HepG2 (cell line): Measurements from ENCODE around the gene ITGB8. TPM values are rescaled to one million over a fixed set of nuclear protein-coding genes. Genes with fewer than 3 reads are reported as not detected.

Experiments used
- ETV6 ChIP-seq: sonication (generic); formaldehyde crosslinking; conservative IDR thresholded peaks from 2 replicates; pipeline ENCODE4 v1.4.0; 2020; ENCODE audit warnings: missing genetic modification reagents
- FOXP1 ChIP-seq, 2 experiments: fragments of 450-650 bp in 1 of 2; IDR thresholded peaks; 2 replicates each; pipeline ENCODE4 v1.6.1; 2017 to 2018; ENCODE audit warnings: antibody characterized with exemption in 1 of 2
- HMG20A ChIP-seq: IDR thresholded peaks from 2 replicates; pipeline ENCODE4 v1.6.1; 2016; ENCODE audit warnings: borderline replicate concordance
- MED1 ChIP-seq: sonication (generic); formaldehyde crosslinking; IDR thresholded peaks from 2 replicates; pipeline ENCODE4 v1.4.0; 2020; ENCODE audit warnings: missing genetic modification reagents
- MIXL1 ChIP-seq: IDR thresholded peaks from 2 replicates; pipeline ENCODE4 v1.6.1; 2016
- MYPOP ChIP-seq: sonication (generic); formaldehyde crosslinking; IDR thresholded peaks from 2 replicates; pipeline ENCODE4 v1.8.1; 2023; ENCODE audit warnings: mild to moderate bottlenecking, moderate library complexity, missing genetic modification reagents
- NCOA2 ChIP-seq: sonication (generic); formaldehyde crosslinking; IDR thresholded peaks from 2 replicates; pipeline ENCODE4 v1.8.0; 2022; ENCODE audit warnings: inconsistent platforms
- NFE2L1 ChIP-seq: sonication (generic); formaldehyde crosslinking; IDR thresholded peaks from 2 replicates; pipeline ENCODE4 v1.4.0; 2020; ENCODE audit warnings: missing genetic modification reagents, mild to moderate bottlenecking, borderline replicate concordance
- NKX3-1 ChIP-seq: sonication (generic); formaldehyde crosslinking; IDR thresholded peaks from 2 replicates; pipeline ENCODE4 v1.5.0; 2020; ENCODE audit warnings: missing genetic modification reagents
- PHB2 ChIP-seq: fragments of 450-650 bp; IDR thresholded peaks from 2 replicates; pipeline ENCODE4 v1.6.1; 2018; ENCODE audit not compliant: partially characterized antibody
- RXRB ChIP-seq: IDR thresholded peaks from 2 replicates; pipeline ENCODE4 v1.6.1; 2016; ENCODE audit warnings: borderline replicate concordance, missing genetic modification reagents, missing compliant biosample characterization
- SNAPC2 ChIP-seq: sonication (generic); formaldehyde crosslinking; IDR thresholded peaks from 2 replicates; pipeline ENCODE4 v1.8.1; 2022; ENCODE audit warnings: mild to moderate bottlenecking, missing genetic modification reagents
- SOX5 ChIP-seq: IDR thresholded peaks from 2 replicates; pipeline ENCODE4 v1.6.1; 2016; ENCODE audit warnings: borderline replicate concordance
- TOPORS ChIP-seq: sonication (generic); formaldehyde crosslinking; IDR thresholded peaks from 2 replicates; pipeline ENCODE4 v1.8.0; 2023; ENCODE audit warnings: mild to moderate bottlenecking, missing genetic modification reagents
- ZBTB26 ChIP-seq: IDR thresholded peaks from 2 replicates; pipeline ENCODE4 v1.6.1; 2016; ENCODE audit warnings: missing compliant biosample characterization, missing genetic modification reagents, borderline replicate concordance
- ZEB1 ChIP-seq: IDR thresholded peaks from 2 replicates; pipeline ENCODE4 v1.6.1; 2012; ENCODE audit warnings: mild to moderate bottlenecking, low read depth, inconsistent platforms; ENCODE audit not compliant: insufficient replicate concordance
- ZFP41 ChIP-seq: sonication (generic); formaldehyde crosslinking; IDR thresholded peaks from 2 replicates; pipeline ENCODE4 v1.4.0; 2020; ENCODE audit warnings: mild to moderate bottlenecking, missing genetic modification reagents, borderline replicate concordance
- ZMYM2 ChIP-seq: sonication (generic); formaldehyde crosslinking; IDR thresholded peaks from 2 replicates; pipeline ENCODE4 v1.8.0; 2022; ENCODE audit warnings: mild to moderate bottlenecking, missing genetic modification reagents
- ZNF12 ChIP-seq: sonication (generic); formaldehyde crosslinking; IDR thresholded peaks from 2 replicates; pipeline ENCODE4 v1.5.0; 2020; ENCODE audit warnings: missing genetic modification reagents
- ZNF136 ChIP-seq: sonication (generic); formaldehyde crosslinking; IDR thresholded peaks from 2 replicates; pipeline ENCODE4 v1.8.1; 2022; ENCODE audit warnings: low read depth, mild to moderate bottlenecking, moderate library complexity, missing genetic modification reagents
- ZNF160 ChIP-seq: sonication (generic); formaldehyde crosslinking; IDR thresholded peaks from 2 replicates; pipeline ENCODE4 v1.8.0; 2022; ENCODE audit warnings: mild to moderate bottlenecking, inconsistent platforms, missing genetic modification reagents
- ZNF609 ChIP-seq: sonication (generic); formaldehyde crosslinking; IDR thresholded peaks from 2 replicates; pipeline ENCODE4 v1.4.0; 2020; ENCODE audit warnings: mild to moderate bottlenecking, missing genetic modification reagents, borderline replicate concordance
- ZNF652 ChIP-seq: IDR thresholded peaks from 2 replicates; pipeline ENCODE4 v1.6.1; 2016; ENCODE audit warnings: low read depth, borderline replicate concordance
- ZNF879 ChIP-seq: sonication (generic); formaldehyde crosslinking; IDR thresholded peaks from 2 replicates; pipeline ENCODE4 v1.8.1; 2023; ENCODE audit warnings: missing genetic modification reagents
- polyA plus RNA-seq, 8 experiments: library from polyadenylated mRNA; depleted of rRNA in 3 of 8; stranded (reverse) in 7 of 8; unstranded in 1 of 8; fragments of >200 nt; fragmentation: Illumina TruSeq in 4 of 8; extraction: Trizol in 4 of 8; gene quantifications; 2 replicates each; pipeline versions ENCODE4 v1.2.1 to v1.2.3, GENCODE V29; 2011 to 2016; ENCODE audit warnings: low read depth in 4 of 8, missing spikeins in 1 of 8, mixed read lengths in 1 of 8; ENCODE audit not compliant: insufficient read depth in 1 of 8
- total RNA-seq, 5 experiments: library from RNA; depleted of rRNA; stranded (reverse); fragments of >200 nt; fragmentation: Illumina TruSeq; extraction: Trizol; gene quantifications; 2 replicates each; pipeline ENCODE4 v1.2.3, GENCODE V29; 2016; ENCODE audit warnings: low read depth in 1 of 5
- TF ChIP-seq, protein P1 (sequence below): IDR thresholded peaks from 2 replicates; pipeline ENCODE4 v1.6.1; 2016; ENCODE audit warnings: low read depth, control low read depth

ITGB8 gene
- total and polyA plus RNA-seq, 2 of the 13 experiments (the other 11 are each of a cell fraction or from before 2014, with no cell fraction given): 0.01 TPM; not detected in 1

DNA sequence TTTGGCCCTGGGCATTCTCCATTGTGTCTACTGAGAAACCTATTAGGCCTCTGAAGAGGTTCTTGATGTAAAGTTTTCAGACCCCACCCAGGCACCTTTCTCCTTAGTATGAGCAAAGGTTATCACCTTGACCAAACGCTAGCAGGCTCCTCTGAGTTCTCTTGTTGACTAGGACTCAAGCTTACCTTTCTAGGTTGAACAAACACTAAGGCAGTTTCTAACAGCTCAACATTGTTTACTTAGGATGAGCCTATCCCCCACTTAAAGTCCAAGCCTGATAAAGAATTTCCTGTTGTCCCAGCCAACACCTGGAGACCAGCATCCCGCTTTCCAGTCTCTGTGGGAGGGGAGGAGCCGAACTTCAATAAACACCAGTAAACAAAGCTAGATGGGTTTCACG is 26.3 kb upstream of the ITGB8 start (continued):
- TF ChIP-seq MYPOP (CRISPR knock-in tag) (no peak), NKX3-1 (CRISPR knock-in tag) (no peak), ZFP41 (CRISPR knock-in tag) (no peak), ZNF652 (CRISPR knock-in tag) (no peak), SOX5 (peak; percentile 63; the same call in 1 of the 2 replicates), ZNF136 (CRISPR knock-in tag) (no peak), RXRB (CRISPR knock-in tag) (peak; percentile 79), FOXP1 (IDR thresholded peaks at IDR 0.05) (no peak), FOXP1 (CRISPR knock-in tag; IDR thresholded peaks at IDR 0.05) (peak; percentile 80), TOPORS (no peak), NCOA2 (CRISPR knock-in tag) (peak; percentile 39; the same call in 1 of the 2 replicates), HMG20A (peak; percentile 54; the same call in 1 of the 2 replicates), NFE2L1 (CRISPR knock-in tag) (no peak), PHB2 (no peak), ZNF879 (CRISPR knock-in tag) (no peak), ZNF12 (CRISPR knock-in tag) (0 out of 2 replicates have a peak, but pooled peaks have one; percentile 13), SNAPC2 (CRISPR knock-in tag) (no peak), ETV6 (no peak), ZBTB26 (CRISPR knock-in tag) (peak; percentile 44; the same call in 1 of the 2 replicates), ZEB1 (peak; percentile 23), ZNF609 (CRISPR knock-in tag) (peak; percentile 56; the same call in 1 of the 2 replicates), ZMYM2 (no peak), MED1 (peak; percentile 26; the same call in 1 of the 2 replicates), MIXL1 (CRISPR knock-in tag) (0 out of 2 replicates have a peak, but pooled peaks have one; percentile 15), ZNF160 (no peak)
- TF ChIP-seq, protein P1, sequence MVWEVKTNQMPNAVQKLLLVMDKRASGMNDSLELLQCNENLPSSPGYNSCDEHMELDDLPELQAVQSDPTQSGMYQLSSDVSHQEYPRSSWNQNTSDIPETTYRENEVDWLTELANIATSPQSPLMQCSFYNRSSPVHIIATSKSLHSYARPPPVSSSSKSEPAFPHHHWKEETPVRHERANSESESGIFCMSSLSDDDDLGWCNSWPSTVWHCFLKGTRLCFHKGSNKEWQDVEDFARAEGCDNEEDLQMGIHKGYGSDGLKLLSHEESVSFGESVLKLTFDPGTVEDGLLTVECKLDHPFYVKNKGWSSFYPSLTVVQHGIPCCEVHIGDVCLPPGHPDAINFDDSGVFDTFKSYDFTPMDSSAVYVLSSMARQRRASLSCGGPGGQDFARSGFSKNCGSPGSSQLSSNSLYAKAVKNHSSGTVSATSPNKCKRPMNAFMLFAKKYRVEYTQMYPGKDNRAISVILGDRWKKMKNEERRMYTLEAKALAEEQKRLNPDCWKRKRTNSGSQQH (CRISPR knock-in tag): no peak
